ENCODE measurements around the gene LYPLAL1. TPM values are rescaled to one million over a fixed set of nuclear protein-coding genes. Genes with fewer than 3 reads are reported as not detected.

The LYPLAL1 gene
- total RNA-seq, 4 donors from 2014 or later = 7.2 to 26.6 (median 20.6) TPM

GRCh38 chr1:219175212-219175564, 1.5 kb downstream of the LYPLAL1 start:
- DNase-seq (ENCODE audit: low spot score) (no peak), ATAC-seq (ENCODE audit: low FRiP score) (no peak)
- TF ChIP-seq, protein P1, sequence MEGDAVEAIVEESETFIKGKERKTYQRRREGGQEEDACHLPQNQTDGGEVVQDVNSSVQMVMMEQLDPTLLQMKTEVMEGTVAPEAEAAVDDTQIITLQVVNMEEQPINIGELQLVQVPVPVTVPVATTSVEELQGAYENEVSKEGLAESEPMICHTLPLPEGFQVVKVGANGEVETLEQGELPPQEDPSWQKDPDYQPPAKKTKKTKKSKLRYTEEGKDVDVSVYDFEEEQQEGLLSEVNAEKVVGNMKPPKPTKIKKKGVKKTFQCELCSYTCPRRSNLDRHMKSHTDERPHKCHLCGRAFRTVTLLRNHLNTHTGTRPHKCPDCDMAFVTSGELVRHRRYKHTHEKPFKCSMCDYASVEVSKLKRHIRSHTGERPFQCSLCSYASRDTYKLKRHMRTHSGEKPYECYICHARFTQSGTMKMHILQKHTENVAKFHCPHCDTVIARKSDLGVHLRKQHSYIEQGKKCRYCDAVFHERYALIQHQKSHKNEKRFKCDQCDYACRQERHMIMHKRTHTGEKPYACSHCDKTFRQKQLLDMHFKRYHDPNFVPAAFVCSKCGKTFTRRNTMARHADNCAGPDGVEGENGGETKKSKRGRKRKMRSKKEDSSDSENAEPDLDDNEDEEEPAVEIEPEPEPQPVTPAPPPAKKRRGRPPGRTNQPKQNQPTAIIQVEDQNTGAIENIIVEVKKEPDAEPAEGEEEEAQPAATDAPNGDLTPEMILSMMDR (IDR thresholded peaks at IDR 0.05) = no peak

GRCh38 chr1:219176168-219176567, 2.5 kb downstream of the LYPLAL1 start:
- TF ChIP-seq, protein P1 (IDR thresholded peaks at IDR 0.05) = no peak
- no peak for ATAC-seq (ENCODE audit: low FRiP score)
- no peak for DNase-seq (ENCODE audit: low spot score)

- ATAC-seq (ENCODE audit: low FRiP score) = no peak
- TF ChIP-seq, protein P1 (IDR thresholded peaks at IDR 0.05) = no peak
- DNase-seq (ENCODE audit: low spot score) = no peak
These were observed 3.7 kb downstream of the LYPLAL1 start for GRCh38 chr1:219177363-219177762.

DNA sequence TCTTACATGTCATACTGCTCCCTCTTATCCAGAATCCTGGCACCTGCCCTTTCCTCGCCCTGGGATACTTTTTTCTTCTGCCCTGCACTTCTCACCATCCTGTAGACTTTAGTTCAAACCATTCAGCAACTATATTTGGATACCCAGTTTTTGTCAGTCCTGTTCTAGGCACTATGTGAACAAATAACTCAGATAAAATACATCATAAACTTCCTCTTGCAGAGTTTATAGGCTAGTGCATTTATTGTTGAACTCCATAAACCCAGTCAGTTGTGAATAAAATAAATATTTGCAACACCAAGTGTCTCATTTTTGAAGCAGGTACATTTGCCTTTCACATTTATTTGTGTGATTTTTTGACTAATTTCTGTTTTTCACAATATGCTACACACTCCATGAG, 4.3 kb downstream of the LYPLAL1 start:
- no peak for DNase-seq (ENCODE audit: low spot score)
- no peak for ATAC-seq (ENCODE audit: low FRiP score)
- TF ChIP-seq, protein P1 (IDR thresholded peaks at IDR 0.05) = no peak

GRCh38 chr1:219179293-219179692, 5.6 kb downstream of the LYPLAL1 start:
- DNase-seq (ENCODE audit: low spot score) (no peak), ATAC-seq (ENCODE audit: low FRiP score) (peak; percentile 58)
- TF ChIP-seq, protein P1 (IDR thresholded peaks at IDR 0.05) = no peak

GRCh38 chr1:219184337-219184736, 10.7 kb downstream of the LYPLAL1 start:
- TF ChIP-seq, protein P1 (IDR thresholded peaks at IDR 0.05) = no peak
- DNase-seq (ENCODE audit: low spot score) = no peak

DNA sequence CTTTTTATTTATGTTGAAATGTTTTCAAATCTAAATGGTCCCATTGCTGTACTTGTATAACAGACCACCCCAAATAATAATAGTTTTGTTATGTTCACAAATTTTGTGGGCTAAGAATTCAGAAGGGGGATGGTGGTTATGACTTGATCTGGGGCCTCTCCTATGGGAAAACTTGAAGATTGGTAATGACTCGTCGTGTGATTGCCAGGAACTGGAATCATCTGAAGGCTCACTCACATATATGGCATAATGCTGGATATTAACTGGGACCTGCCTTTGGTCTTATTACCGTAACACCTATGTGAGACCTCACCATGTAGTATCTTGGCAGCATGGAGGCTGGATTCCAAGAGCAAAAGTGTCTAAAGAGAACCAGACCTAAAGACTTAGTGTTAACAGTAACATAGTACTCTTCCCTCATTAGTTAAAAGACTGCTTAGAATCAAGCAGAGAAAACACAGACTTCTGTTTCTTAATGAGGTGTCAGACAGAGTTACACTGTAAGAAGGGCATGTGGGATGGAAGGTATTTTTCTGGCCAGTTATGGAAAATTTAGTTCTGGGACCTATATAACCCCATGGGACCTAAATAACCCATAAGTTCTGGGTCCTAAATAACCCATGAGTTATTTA, 11.9 kb downstream of the LYPLAL1 start:
- TF ChIP-seq, protein P1 (IDR thresholded peaks at IDR 0.05) = no peak
- ATAC-seq (ENCODE audit: low FRiP score) = no peak
- DNase-seq (ENCODE audit: low spot score) = no peak

More at GRCh38 chr1:219184337-219184736, 10.7 kb downstream of the LYPLAL1 start:
- ATAC-seq (ENCODE audit: low FRiP score) = no peak
